ENCODE measurements around the gene ADGRD1. TPM values are rescaled to one million over a fixed set of nuclear protein-coding genes. Genes with fewer than 3 reads are reported as not detected.

ADGRD1 gene
- total RNA-seq, 2 experiments from 2014 or later, result 0.38 TPM; not detected in 1

- Mint-ChIP-seq H3K27me3 (peaks cover 9% of the 10 kb centered on the region), H3K9me3 (no peaks in the 10 kb centered on the region), H3K4me3 (no peak overlapping the region), H3K4me1 (no peaks in the 10 kb centered on the region), H3K36me3 (no peaks in the 10 kb centered on the region), H3K27ac (no peak overlapping the region)
- DNase-seq, result no peak
These were observed 208.4 kb downstream of the ADGRD1 start for GRCh38 chr12:131162113-131162512.

GRCh38 chr12:131163189-131163738 lies 209.6 kb downstream of the ADGRD1 start:
- Mint-ChIP-seq H3K9me3 (no peaks in the 10 kb centered on the region), H3K36me3 (no peaks in the 10 kb centered on the region), H3K4me3 (no peak overlapping the region), H3K27me3 (peaks cover 11% of the 10 kb centered on the region), H3K27ac (no peak overlapping the region), H3K4me1 (no peaks in the 10 kb centered on the region)
- DNase-seq, result no peak

GRCh38 chr12:131164096-131164872 lies 210.6 kb downstream of the ADGRD1 start:
- H3K27me3 Mint-ChIP-seq, result peaks cover 11% of the 10 kb centered on the region

GRCh38 chr12:131166717-131167116 lies 213.0 kb downstream of the ADGRD1 start:
- H3K4me3 Mint-ChIP-seq, result no peak overlapping the region
- no peak for DNase-seq
- H3K9me3 Mint-ChIP-seq, result no peaks in the 10 kb centered on the region
- H3K27ac Mint-ChIP-seq, result no peak overlapping the region
- no peaks in the 10 kb centered on the region for H3K36me3 Mint-ChIP-seq
- H3K4me1 Mint-ChIP-seq, result no peaks in the 10 kb centered on the region
- peaks cover 11% of the 10 kb centered on the region for H3K27me3 Mint-ChIP-seq

More at GRCh38 chr12:131164096-131164872, 210.6 kb downstream of the ADGRD1 start:
- Mint-ChIP-seq H3K4me1 (no peaks in the 10 kb centered on the region), H3K4me3 (no peak overlapping the region), H3K9me3 (no peaks in the 10 kb centered on the region), H3K27ac (no peak overlapping the region), H3K36me3 (no peaks in the 10 kb centered on the region)
- no peak for DNase-seq

- no peaks in the 10 kb centered on the region for H3K4me1 Mint-ChIP-seq
These were observed 213.6 kb downstream of the ADGRD1 start for GRCh38 chr12:131167334-131167733.

DNA sequence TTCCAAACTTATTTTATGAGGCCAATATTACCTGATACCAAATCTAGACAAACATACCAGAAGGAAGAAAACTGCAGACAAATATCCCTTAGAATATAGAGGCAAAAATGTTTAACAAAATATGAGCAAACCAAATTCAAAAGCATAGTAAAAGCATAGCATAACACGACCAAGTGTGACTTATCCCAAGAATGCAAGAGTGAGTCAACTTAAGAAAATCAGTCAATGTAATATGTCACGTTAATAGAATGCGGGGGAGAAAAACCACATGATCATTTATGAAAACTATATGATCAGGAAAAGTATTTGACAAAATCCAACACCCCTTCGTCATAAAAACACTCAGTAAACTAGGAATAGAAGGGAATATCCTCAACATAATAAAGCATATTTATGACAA lies 217.3 kb downstream of the ADGRD1 start:
- Mint-ChIP-seq H3K9me3 (peaks cover 14% of the 10 kb centered on the region), H3K27ac (no peak overlapping the region), H3K27me3 (peaks cover 11% of the 10 kb centered on the region), H3K4me1 (no peaks in the 10 kb centered on the region), H3K36me3 (peaks cover 5% of the 10 kb centered on the region), H3K4me3 (no peak overlapping the region)
- no peak for DNase-seq

More at GRCh38 chr12:131167334-131167733, 213.6 kb downstream of the ADGRD1 start:
- Mint-ChIP-seq H3K4me3 (no peak overlapping the region), H3K36me3 (no peaks in the 10 kb centered on the region), H3K27me3 (peaks cover 11% of the 10 kb centered on the region), H3K27ac (no peak overlapping the region), H3K9me3 (no peaks in the 10 kb centered on the region)
- no peak for DNase-seq

DNA sequence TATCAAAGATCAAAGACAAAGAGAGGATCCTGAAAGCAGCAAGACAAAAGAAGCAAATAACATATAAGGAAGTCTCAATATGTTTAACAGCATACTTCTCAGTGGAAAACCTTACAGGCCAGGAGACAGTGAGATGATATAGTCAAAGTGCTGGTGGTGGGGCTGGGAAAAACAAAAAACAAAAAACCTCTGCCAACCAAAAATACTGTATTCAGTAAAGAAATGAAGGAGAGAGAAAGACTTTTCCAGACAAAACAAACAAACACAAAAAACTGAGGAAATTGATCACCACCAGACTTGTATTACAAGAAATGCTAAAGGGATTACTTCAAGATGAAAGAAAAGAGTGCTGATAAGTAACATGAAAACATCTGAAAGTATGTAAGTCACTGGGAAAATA lies 221.2 kb downstream of the ADGRD1 start:
- no peak overlapping the region for H3K27ac Mint-ChIP-seq

DNA sequence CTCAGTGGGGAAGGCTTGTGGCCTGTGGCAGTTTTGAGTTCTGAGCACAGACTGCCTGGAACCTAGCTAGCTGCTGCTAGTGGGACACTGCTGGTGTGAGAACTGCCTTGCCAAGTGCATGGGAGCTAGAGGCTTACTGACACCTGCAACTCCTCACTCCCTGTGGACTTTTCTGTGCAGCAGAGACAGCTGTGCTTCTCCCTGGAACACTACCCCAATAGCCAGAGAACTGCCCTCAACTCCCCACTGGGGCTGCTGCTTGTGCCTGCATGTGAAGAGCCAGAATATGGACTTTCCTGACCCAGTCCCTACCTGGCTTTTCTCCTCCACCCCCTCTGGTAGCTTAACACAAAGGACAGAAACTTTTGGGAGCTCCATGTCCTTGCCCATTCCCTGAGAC lies 222.6 kb downstream of the ADGRD1 start:
- no peak overlapping the region for H3K27ac Mint-ChIP-seq
- no peak for DNase-seq
- H3K9me3 Mint-ChIP-seq, result peaks cover 16% of the 10 kb centered on the region
- peaks cover 8% of the 10 kb centered on the region for H3K36me3 Mint-ChIP-seq
- no peaks in the 10 kb centered on the region for H3K4me1 Mint-ChIP-seq
- H3K27me3 Mint-ChIP-seq, result peaks cover 23% of the 10 kb centered on the region
- no peak overlapping the region for H3K4me3 Mint-ChIP-seq

More for the DNA sequence above, 221.2 kb downstream of the ADGRD1 start:
- peaks cover 23% of the 10 kb centered on the region for H3K27me3 Mint-ChIP-seq
- H3K4me3 Mint-ChIP-seq, result no peak overlapping the region
- peaks cover 16% of the 10 kb centered on the region for H3K9me3 Mint-ChIP-seq
- no peaks in the 10 kb centered on the region for H3K4me1 Mint-ChIP-seq
- DNase-seq, result no peak
- peaks cover 8% of the 10 kb centered on the region for H3K36me3 Mint-ChIP-seq

GRCh38 chr12:131176926-131177325 lies 223.2 kb downstream of the ADGRD1 start:
- Mint-ChIP-seq H3K4me3 (no peak overlapping the region), H3K9me3 (peaks cover 16% of the 10 kb centered on the region), H3K4me1 (no peaks in the 10 kb centered on the region), H3K27ac (no peak overlapping the region), H3K27me3 (peaks cover 23% of the 10 kb centered on the region), H3K36me3 (peaks cover 8% of the 10 kb centered on the region)
- no peak for DNase-seq

DNA sequence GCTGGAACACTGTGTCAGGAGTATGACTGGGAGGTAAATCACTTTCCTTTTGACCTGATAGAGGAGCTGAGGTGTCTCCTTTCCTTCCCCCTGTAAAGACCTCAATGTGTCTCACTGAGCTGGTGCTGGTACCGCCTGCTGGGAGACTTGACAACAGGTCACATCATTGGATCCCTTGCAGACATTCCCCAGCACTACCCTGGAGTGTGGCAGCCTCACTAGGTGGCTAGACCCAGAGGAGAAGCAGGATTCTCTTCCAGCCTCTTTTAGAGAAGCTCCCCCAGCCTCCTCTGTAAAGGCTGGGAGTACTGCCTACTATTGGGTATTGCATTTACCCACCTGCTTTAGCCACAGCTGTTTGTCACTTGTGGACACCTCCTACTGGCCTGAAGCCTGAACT lies 223.9 kb downstream of the ADGRD1 start:
- Mint-ChIP-seq H3K27ac (no peak overlapping the region), H3K27me3 (peaks cover 23% of the 10 kb centered on the region), H3K36me3 (peaks cover 8% of the 10 kb centered on the region), H3K4me1 (no peaks in the 10 kb centered on the region), H3K4me3 (no peak overlapping the region), H3K9me3 (peaks cover 16% of the 10 kb centered on the region)
- DNase-seq, result no peak

DNA sequence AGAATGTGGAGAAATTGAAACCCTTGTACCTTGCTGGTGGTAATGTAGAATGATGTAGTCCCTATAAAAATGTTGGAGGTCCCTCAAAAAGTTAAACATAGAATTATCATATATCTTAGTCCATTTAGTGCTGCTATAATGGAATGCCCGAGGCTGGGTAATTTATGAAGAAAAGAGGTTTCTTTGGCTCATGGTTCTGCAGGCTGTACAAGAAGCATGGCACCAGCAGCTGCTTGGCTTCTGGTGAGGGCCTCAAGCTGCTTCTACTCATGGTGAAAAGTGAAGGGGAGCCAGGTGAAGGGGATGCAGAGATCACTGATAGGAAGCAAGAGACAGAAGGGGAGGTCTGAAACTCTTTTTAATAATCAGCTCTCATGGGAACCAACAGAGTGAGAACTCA lies 233.9 kb downstream of the ADGRD1 start:
- no peaks in the 10 kb centered on the region for H3K36me3 Mint-ChIP-seq
- H3K27ac Mint-ChIP-seq, result no peak overlapping the region
- no peak overlapping the region for H3K4me3 Mint-ChIP-seq
- DNase-seq, result no peak
- H3K27me3 Mint-ChIP-seq, result peaks cover 9% of the 10 kb centered on the region
- no peaks in the 10 kb centered on the region for H3K4me1 Mint-ChIP-seq
- H3K9me3 Mint-ChIP-seq, result peaks cover 16% of the 10 kb centered on the region

DNA sequence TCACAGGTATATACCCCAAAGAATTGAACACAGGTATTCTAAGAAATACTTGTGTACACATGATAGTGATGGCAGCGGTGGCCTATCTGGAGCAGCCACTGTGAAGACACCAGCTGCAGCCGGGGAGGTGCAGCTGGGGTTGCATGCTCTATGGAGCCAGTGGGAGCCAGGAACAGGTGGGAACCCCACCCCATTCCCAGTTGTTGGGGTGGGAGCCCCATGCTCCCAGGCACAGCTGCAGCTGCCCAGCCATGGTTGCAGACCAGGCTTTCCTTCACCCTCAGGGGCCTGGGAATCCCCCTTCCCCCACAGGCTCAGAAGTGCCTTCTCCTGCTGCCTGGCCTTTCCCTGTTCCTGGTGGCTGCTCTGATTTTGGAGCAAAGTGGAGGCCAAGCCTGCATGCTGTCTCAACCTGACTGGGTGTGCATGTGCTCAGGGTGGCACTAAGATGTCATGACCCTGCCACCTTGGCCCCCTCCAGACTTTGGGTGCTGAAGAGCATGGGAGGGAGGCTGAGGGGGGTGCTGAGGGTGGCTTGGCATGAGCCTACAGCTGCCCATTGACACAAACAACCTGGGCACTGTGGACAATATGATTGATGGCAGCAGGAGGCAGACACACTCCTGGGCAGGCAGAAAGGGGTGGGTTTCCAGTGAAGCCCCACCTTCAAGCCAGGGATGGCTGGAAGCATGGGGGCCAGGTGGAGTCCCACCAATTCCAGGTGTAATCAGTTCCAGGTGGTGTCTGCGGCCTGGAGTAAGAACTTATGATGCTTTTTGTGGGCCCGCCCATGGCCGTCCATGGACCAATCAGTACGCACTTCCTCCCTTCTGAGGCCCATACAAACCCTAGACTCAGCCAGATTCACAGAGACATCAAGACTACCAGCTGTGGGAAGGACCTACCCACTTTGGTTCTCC lies 234.7 kb downstream of the ADGRD1 start:
- Mint-ChIP-seq H3K4me1 (no peaks in the 10 kb centered on the region), H3K36me3 (no peaks in the 10 kb centered on the region), H3K27me3 (peaks cover 15% of the 10 kb centered on the region), H3K9me3 (peaks cover 14% of the 10 kb centered on the region), H3K27ac (no peak overlapping the region), H3K4me3 (no peak overlapping the region)
- no peak for DNase-seq

DNA sequence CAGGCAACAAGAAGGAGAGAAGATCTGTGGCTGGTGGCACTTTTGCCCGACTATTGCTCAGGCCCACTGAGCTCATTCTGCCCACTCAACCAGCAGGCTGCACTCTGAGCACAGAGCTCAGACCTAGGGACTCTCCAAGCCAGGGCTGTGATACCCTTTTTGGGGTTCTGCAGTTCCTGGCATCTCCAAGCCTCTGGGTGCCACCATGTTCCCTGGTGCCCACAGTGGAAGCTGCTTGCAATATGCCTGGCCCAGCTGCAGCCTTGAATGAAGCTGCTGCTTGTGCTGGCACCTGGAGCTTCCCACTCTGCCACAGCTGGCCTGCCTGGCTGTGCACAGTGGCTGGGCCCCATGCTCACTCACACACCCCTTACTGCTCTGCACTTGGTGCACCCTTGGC lies 236.1 kb downstream of the ADGRD1 start:
- Mint-ChIP-seq H3K36me3 (no peaks in the 10 kb centered on the region), H3K4me3 (no peak overlapping the region), H3K27me3 (peaks cover 15% of the 10 kb centered on the region), H3K27ac (no peak overlapping the region), H3K9me3 (peaks cover 11% of the 10 kb centered on the region), H3K4me1 (no peaks in the 10 kb centered on the region)
- no peak for DNase-seq

DNA sequence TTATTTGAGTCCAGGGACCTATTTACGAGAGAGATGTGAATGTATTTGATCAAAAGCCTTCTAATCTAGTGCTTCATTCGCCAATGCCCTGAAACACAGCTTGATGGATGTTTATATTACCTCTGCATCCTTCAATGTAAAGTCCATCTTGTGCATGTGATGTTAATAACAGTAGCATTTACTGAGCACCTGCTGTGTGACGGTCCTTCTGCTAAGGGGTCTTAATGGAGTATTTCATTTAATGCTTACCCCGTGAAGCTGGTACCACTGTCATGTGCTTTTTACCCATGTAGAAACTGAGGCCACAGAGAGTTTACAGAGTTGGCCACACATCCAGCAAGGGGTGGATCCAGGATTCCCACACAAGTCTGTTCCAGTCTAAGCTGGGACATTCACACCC lies 237.3 kb downstream of the ADGRD1 start:
- no peak overlapping the region for H3K27ac Mint-ChIP-seq
- H3K36me3 Mint-ChIP-seq, result no peaks in the 10 kb centered on the region
- DNase-seq, result no peak
- H3K9me3 Mint-ChIP-seq, result peaks cover 6% of the 10 kb centered on the region
- H3K4me3 Mint-ChIP-seq, result no peak overlapping the region
- peaks cover 9% of the 10 kb centered on the region for H3K27me3 Mint-ChIP-seq
- H3K4me1 Mint-ChIP-seq, result no peaks in the 10 kb centered on the region

Measured in activated naive CD8-positive, alpha-beta T cell treated with anti-CD3 and anti-CD28 coated beads for 36 hours (primary cell).